Measurements from ENCODE around the gene TAS1R2. TPM values are rescaled to one million over a fixed set of nuclear protein-coding genes. Genes with fewer than 3 reads are reported as not detected.

TAS1R2 gene
- total and polyA plus RNA-seq, 2 of the 13 experiments (the other 11 are each of a cell fraction or from before 2014, with no cell fraction given): not detected

GRCh38 chr1:18861082-18861481, 1.6 kb upstream of the TAS1R2 start:
- in situ Hi-C loops (cut with HindIII; ENCODE audit: extremely low pct_ligation_motif_present, low pct_unique_long_range_greater_than_20kb) (no loop called here), intact Hi-C loops (cut with micrococcal nuclease; ENCODE audit: unreplicated experiment) (no loop called here)
- CTCF ChIA-PET (ENCODE audit: low intra/inter-chr PET ratio, low total read pairs): no interaction called here
- no peak overlapping the region for H3K27ac ChIP-seq (ENCODE audit: extremely low read length, insufficient read depth, low read length)
- peaks cover 2% of the 10 kb centered on the region; the same call in 1 of the 2 replicates for H3K4me1 ChIP-seq (ENCODE audit: insufficient read depth, low read length)
- no peak overlapping the region for H3K9ac ChIP-seq (ENCODE audit: insufficient read depth, low read depth, low read length)
- POLR2A ChIA-PET: no interaction called here
- 69% methylated on average over 9 of the region's 9 CpGs for WGBS (ENCODE audit: low lambda C conversion rate)
- no peak for FAIRE-seq
- no peaks in the 10 kb centered on the region for H3K36me3 ChIP-seq (replicated peaks in 1 of 2; ENCODE audit: control insufficient read depth in 1 of 2, insufficient read depth in 2 of 2, low read length in 2 of 2)
- no peaks in the 10 kb centered on the region for H3K9me3 ChIP-seq (ENCODE audit: low read length)
- no TSS peak for BruUV-seq (replicated peaks)
- no peak overlapping the region for H3K4me2 ChIP-seq (ENCODE audit: low read depth, low read length)
- no peak for ATAC-seq
- H3K27me3 ChIP-seq (ENCODE audit: control insufficient read depth in 1 of 2, insufficient read depth in 2 of 2, low read length in 2 of 2): peaks cover 4 to 34% of the 10 kb centered on the region in 2 experiments; a peak in 4 of 5 replicates
- DNase-seq (ENCODE audit: low spot score): no peak
- no peaks in the 10 kb centered on the region for H3K79me2 ChIP-seq (ENCODE audit: insufficient read depth, low read length)
- H2AFZ ChIP-seq (ENCODE audit: low read length): no peak overlapping the region
- H3K4me3 ChIP-seq (replicated peaks in 1 of 3; ENCODE audit: insufficient read depth in 1 of 3, low read depth in 2 of 3, low read length in 3 of 3): no peak overlapping the region
- H4K20me1 ChIP-seq (ENCODE audit: insufficient read depth, low read length): no peaks in the 10 kb centered on the region
- TF ChIP-seq ARID5B (CRISPR knock-in tag; IDR thresholded peaks at IDR 0.05): no peak
- no peak for TF ChIP-seq CEBPZ (IDR thresholded peaks at IDR 0.05; ENCODE audit: low read length)
- 0 out of 2 replicates have a peak, but pooled peaks have one; percentile 13 for TF ChIP-seq RAD51 (IDR thresholded peaks at IDR 0.05; ENCODE audit: borderline replicate concordance)
- no peak for TF ChIP-seq MAF1 (CRISPR knock-in tag; IDR thresholded peaks at IDR 0.05; ENCODE audit: borderline replicate concordance)

Measured in HepG2 (cell line).